ENCODE data around the gene GALNTL6. TPM values are rescaled to one million over a fixed set of nuclear protein-coding genes. Genes with fewer than 3 reads are reported as not detected.

Gene GALNTL6
- total RNA-seq, 1 donor, result under 0.01 TPM

DNA sequence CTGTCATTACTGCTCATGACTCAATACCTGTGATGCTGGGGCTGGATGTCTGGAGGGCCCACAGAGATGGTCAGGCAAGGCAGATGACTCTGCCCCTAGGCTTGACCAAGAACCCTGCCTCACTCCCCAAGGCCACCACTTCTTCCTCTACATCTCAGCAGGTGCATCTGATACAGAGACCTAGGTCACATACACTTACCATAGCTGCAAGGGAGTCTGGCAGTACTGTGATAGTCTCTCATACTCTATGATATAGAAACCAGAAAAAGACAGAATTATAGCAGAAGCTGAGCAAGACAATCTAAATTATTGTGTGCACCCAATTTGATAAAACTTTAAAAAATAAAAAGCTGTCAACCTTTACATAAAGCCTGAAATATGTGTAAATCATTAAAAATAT is 878.3 kb downstream of the GALNTL6 start:
- Histone ChIP-seq H3K4me1 (ENCODE audit: insufficient read depth, low read length) (no peaks in the 10 kb centered on the region), H3K27me3 (ENCODE audit: insufficient read depth, low read length) (no peaks in the 10 kb centered on the region), H2AFZ (ENCODE audit: low read length) (no peak overlapping the region), H3K9me3 (ENCODE audit: low read depth, low read length) (no peaks in the 10 kb centered on the region), H3K4me3 (ENCODE audit: insufficient read depth, low read length) (no peak overlapping the region), H4K20me1 (ENCODE audit: insufficient read depth, low read length) (no peaks in the 10 kb centered on the region), H3K79me2 (ENCODE audit: insufficient read depth, low read length) (no peaks in the 10 kb centered on the region), H3K4me2 (ENCODE audit: insufficient read depth, low read length) (no peak overlapping the region), H3K36me3 (ENCODE audit: insufficient read depth, low read length) (no peaks in the 10 kb centered on the region), H3K27ac (ENCODE audit: low read depth, low read length) (no peak overlapping the region)
- DNase-seq (ENCODE audit: insufficient read length, low spot score, missing footprints), result no peak
- TF ChIP-seq, protein P1, sequence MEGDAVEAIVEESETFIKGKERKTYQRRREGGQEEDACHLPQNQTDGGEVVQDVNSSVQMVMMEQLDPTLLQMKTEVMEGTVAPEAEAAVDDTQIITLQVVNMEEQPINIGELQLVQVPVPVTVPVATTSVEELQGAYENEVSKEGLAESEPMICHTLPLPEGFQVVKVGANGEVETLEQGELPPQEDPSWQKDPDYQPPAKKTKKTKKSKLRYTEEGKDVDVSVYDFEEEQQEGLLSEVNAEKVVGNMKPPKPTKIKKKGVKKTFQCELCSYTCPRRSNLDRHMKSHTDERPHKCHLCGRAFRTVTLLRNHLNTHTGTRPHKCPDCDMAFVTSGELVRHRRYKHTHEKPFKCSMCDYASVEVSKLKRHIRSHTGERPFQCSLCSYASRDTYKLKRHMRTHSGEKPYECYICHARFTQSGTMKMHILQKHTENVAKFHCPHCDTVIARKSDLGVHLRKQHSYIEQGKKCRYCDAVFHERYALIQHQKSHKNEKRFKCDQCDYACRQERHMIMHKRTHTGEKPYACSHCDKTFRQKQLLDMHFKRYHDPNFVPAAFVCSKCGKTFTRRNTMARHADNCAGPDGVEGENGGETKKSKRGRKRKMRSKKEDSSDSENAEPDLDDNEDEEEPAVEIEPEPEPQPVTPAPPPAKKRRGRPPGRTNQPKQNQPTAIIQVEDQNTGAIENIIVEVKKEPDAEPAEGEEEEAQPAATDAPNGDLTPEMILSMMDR (IDR thresholded peaks at IDR 0.05; ENCODE audit: extremely low read depth, low read depth, low read length), result no peak

DNA sequence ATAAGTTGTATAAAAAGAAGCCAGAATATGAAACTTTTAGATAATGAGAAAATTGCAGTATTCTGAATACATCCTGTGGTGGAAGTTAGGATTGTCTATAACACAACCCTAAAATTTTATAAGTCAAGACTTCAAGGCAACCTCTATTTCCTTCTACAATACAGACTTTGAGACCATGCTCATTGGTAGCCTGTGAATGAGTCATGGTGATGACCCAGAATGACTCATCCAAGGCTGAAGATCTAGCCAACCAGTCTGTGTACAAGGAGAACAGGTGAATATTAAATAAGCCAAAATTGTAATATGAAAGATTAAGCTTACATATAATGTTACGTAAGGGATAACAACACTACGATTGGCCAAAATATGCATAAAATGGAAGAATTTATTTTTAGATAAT is 879.5 kb downstream of the GALNTL6 start:
- H3K4me3 ChIP-seq (ENCODE audit: insufficient read depth, low read length), result no peak overlapping the region
- no peak overlapping the region for H2AFZ ChIP-seq (ENCODE audit: low read length)
- TF ChIP-seq, protein P1 (IDR thresholded peaks at IDR 0.05; ENCODE audit: extremely low read depth, low read depth, low read length), result no peak
- no peaks in the 10 kb centered on the region for H3K36me3 ChIP-seq (ENCODE audit: insufficient read depth, low read length)
- no peak overlapping the region for H3K4me2 ChIP-seq (ENCODE audit: insufficient read depth, low read length)
- DNase-seq (ENCODE audit: insufficient read length, low spot score, missing footprints), result no peak
- H3K4me1 ChIP-seq (ENCODE audit: insufficient read depth, low read length), result no peaks in the 10 kb centered on the region
- H4K20me1 ChIP-seq (ENCODE audit: insufficient read depth, low read length), result no peaks in the 10 kb centered on the region
- H3K9me3 ChIP-seq (ENCODE audit: low read depth, low read length), result no peaks in the 10 kb centered on the region
- no peaks in the 10 kb centered on the region for H3K27me3 ChIP-seq (ENCODE audit: insufficient read depth, low read length)
- H3K27ac ChIP-seq (ENCODE audit: low read depth, low read length), result no peak overlapping the region
- no peaks in the 10 kb centered on the region for H3K79me2 ChIP-seq (ENCODE audit: insufficient read depth, low read length)

DNA sequence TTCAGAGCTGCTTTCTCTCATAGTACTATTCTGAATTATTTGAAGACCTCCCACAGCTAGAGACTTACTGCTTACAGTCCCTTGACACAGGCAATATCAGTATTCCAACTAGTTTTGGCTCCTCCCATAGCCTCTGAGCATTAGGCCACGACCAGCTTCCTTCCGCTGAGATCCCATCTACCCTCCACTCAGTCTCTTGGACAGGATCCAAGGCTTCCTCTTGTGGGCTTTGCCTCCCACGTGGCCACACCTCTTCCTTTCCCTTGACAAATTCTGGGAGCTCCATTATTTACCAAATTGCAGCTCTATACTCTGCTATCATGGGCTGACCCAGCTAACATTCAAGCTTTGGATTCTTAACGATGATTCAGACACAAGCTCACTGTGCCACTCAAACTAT is 885.1 kb downstream of the GALNTL6 start:
- Histone ChIP-seq H3K4me3 (ENCODE audit: insufficient read depth, low read length) (no peak overlapping the region), H3K4me1 (ENCODE audit: insufficient read depth, low read length) (no peaks in the 10 kb centered on the region), H3K9me3 (ENCODE audit: low read depth, low read length) (no peaks in the 10 kb centered on the region), H3K79me2 (ENCODE audit: insufficient read depth, low read length) (no peaks in the 10 kb centered on the region), H3K36me3 (ENCODE audit: insufficient read depth, low read length) (no peaks in the 10 kb centered on the region), H3K27me3 (ENCODE audit: insufficient read depth, low read length) (no peaks in the 10 kb centered on the region), H3K4me2 (ENCODE audit: insufficient read depth, low read length) (no peak overlapping the region), H3K27ac (ENCODE audit: low read depth, low read length) (no peak overlapping the region), H2AFZ (ENCODE audit: low read length) (no peak overlapping the region), H4K20me1 (ENCODE audit: insufficient read depth, low read length) (no peaks in the 10 kb centered on the region)
- no peak for DNase-seq (ENCODE audit: insufficient read length, low spot score, missing footprints)
- TF ChIP-seq, protein P1 (IDR thresholded peaks at IDR 0.05; ENCODE audit: extremely low read depth, low read depth, low read length), result no peak

DNA sequence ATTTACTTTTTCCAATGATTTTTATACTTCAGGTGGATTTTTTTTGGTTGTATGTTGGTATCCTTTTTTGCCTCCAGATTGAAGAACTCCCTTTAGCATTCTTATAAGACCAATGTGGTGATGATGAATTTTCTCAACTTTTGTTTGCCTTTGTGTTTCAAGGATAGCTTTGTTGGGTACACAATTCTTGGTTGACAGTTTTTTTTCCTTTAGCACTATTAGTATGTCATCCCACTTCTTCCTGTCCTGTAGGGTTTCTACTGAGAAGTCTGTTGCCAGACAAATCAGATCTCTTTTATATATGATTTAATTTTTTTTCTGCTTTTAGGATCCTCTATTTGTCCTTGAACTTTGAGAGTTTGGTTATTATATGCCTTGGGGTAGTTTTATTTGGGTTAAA is 892.4 kb downstream of the GALNTL6 start:
- no peaks in the 10 kb centered on the region for H3K36me3 ChIP-seq (ENCODE audit: insufficient read depth, low read length)
- H4K20me1 ChIP-seq (ENCODE audit: insufficient read depth, low read length), result no peaks in the 10 kb centered on the region
- H3K79me2 ChIP-seq (ENCODE audit: insufficient read depth, low read length), result no peaks in the 10 kb centered on the region
- no peak overlapping the region for H3K4me2 ChIP-seq (ENCODE audit: insufficient read depth, low read length)
- no peaks in the 10 kb centered on the region for H3K4me1 ChIP-seq (ENCODE audit: insufficient read depth, low read length)
- H3K9me3 ChIP-seq (ENCODE audit: low read depth, low read length), result peaks cover 2% of the 10 kb centered on the region
- DNase-seq (ENCODE audit: insufficient read length, low spot score, missing footprints), result no peak
- no peak overlapping the region for H2AFZ ChIP-seq (ENCODE audit: low read length)
- TF ChIP-seq, protein P1 (IDR thresholded peaks at IDR 0.05; ENCODE audit: extremely low read depth, low read depth, low read length), result no peak
- no peaks in the 10 kb centered on the region for H3K27me3 ChIP-seq (ENCODE audit: insufficient read depth, low read length)
- H3K27ac ChIP-seq (ENCODE audit: low read depth, low read length), result no peak overlapping the region
- H3K4me3 ChIP-seq (ENCODE audit: insufficient read depth, low read length), result no peak overlapping the region

Measured in osteoblast (primary cell).